Calu3 (cell line): ENCODE measurements around the gene SORBS2. TPM values are rescaled to one million over a fixed set of nuclear protein-coding genes. Genes with fewer than 3 reads are reported as not detected.
"Not testable (repeated sequence)": the region's sequence is repeated elsewhere in the genome, so short reads cannot be mapped to it uniquely, and the experiment has no call there.

Experiments used
- BruUV-seq: library from RNA; stranded (reverse); fragments of 400-500 nt; replicated peaks from 2 replicates; lab custom pipeline; 2021; lab: Mats Ljungman, UMichigan
- CTCF ChIA-PET: fragments of 300-600 bp; sonication (Branson Sonifier 250); formaldehyde crosslinking; loops from one replicate; lab custom pipeline; 2022; ENCODE audit warnings: antibody characterized with exemption; lab: Charles Lee
- DNase-seq: peaks from one replicate; pipeline ENCODE4 v3.0.0; 2022
- H3K27ac Mint-ChIP-seq: one replicate; pipeline ENCODE4 v1.8.0; 2022; ENCODE audit warnings: mixed read lengths; ENCODE audit not compliant: unreplicated experiment
- H3K27me3 Mint-ChIP-seq: one replicate; pipeline ENCODE4 v1.8.0; 2022; ENCODE audit warnings: mixed read lengths; ENCODE audit not compliant: unreplicated experiment
- H3K36me3 Mint-ChIP-seq: one replicate; pipeline ENCODE4 v1.8.0; 2022; ENCODE audit warnings: mild to moderate bottlenecking, moderate library complexity, mixed read lengths; ENCODE audit not compliant: insufficient read depth, unreplicated experiment
- H3K4me1 Mint-ChIP-seq: one replicate; pipeline ENCODE4 v1.8.0; 2022; ENCODE audit warnings: mild to moderate bottlenecking, low read depth, mixed read lengths; ENCODE audit not compliant: unreplicated experiment
- H3K4me3 Mint-ChIP-seq: one replicate; pipeline ENCODE4 v1.8.0; 2022; ENCODE audit warnings: mild to moderate bottlenecking, low read depth, moderate library complexity, mixed read lengths; ENCODE audit not compliant: unreplicated experiment
- H3K9me3 Mint-ChIP-seq: one replicate; pipeline ENCODE4 v1.8.0; 2022; ENCODE audit warnings: low read depth, mixed read lengths; ENCODE audit not compliant: unreplicated experiment
- CTCF ChIP-seq: fragments of 200-600 bp; IDR thresholded peaks from one replicate; pipeline ENCODE4 v1.8.0; 2022; ENCODE audit warnings: antibody characterized with exemption; ENCODE audit not compliant: unreplicated experiment
- intact Hi-C: fragments of 100-400 bp; cut with micrococcal nuclease; formaldehyde crosslinking; loops from one replicate; pipeline ENCODE4 v1.10.0; 2022; ENCODE audit not compliant: unreplicated experiment
- total RNA-seq: library from RNA; stranded (reverse); gene quantifications from 2 replicates; pipeline ENCODE4 v1.2.3, GENCODE V29; 2022

SORBS2 gene
- total RNA-seq, 1 experiment from 2014 or later = 52.8 TPM

GRCh38 chr4:185560316-185560715, 251.7 kb downstream of the SORBS2 start:
- Mint-ChIP-seq H3K9me3 (no peaks in the 10 kb centered on the region), H3K4me1 (peaks cover 16% of the 10 kb centered on the region), H3K4me3 (no peak overlapping the region), H3K36me3 (no peaks in the 10 kb centered on the region), H3K27me3 (no peaks in the 10 kb centered on the region), H3K27ac (peak overlapping the region; percentile 70)
- no peak for DNase-seq
- BruUV-seq = no TSS peak
- CTCF ChIA-PET = interaction anchor here (1.0 kb wide), 1 partner anchor 16 kb away, joined by 3 read pairs; no protein-coding TSS in a partner anchor
- intact Hi-C loops = no loop called here
- TF ChIP-seq CTCF = no peak

GRCh38 chr4:185559915-185560281, 252.1 kb downstream of the SORBS2 start:
- peaks cover 16% of the 10 kb centered on the region for H3K4me1 Mint-ChIP-seq
- H3K4me3 Mint-ChIP-seq = no peak overlapping the region
- BruUV-seq = no TSS peak
- no peaks in the 10 kb centered on the region for H3K27me3 Mint-ChIP-seq
- DNase-seq = peak; percentile 59
- no peak for TF ChIP-seq CTCF
- CTCF ChIA-PET = interaction anchor here (0.7 to 1.0 kb wide), 2 partner anchors 16 to 65 kb away, joined by 3 to 8 read pairs; no protein-coding TSS in a partner anchor
- intact Hi-C loops = no loop called here
- peak overlapping the region; percentile 70 for H3K27ac Mint-ChIP-seq
- H3K36me3 Mint-ChIP-seq = no peaks in the 10 kb centered on the region
- no peaks in the 10 kb centered on the region for H3K9me3 Mint-ChIP-seq

- CTCF ChIA-PET = interaction anchor here (0.7 to 1.0 kb wide), 2 partner anchors 17 to 64 kb away, joined by 3 to 8 read pairs; no protein-coding TSS in a partner anchor
- BruUV-seq, DNase-seq, H3K27me3 Mint-ChIP-seq, H3K9me3 Mint-ChIP-seq, H3K4me3 Mint-ChIP-seq, intact Hi-C loops, H3K36me3 Mint-ChIP-seq: not testable (repeated sequence)
- Mint-ChIP-seq H3K27ac (peak overlapping the region; percentile 70), H3K4me1 (peaks cover 16% of the 10 kb centered on the region)
Observed at GRCh38 chr4:185559251-185559914, 252.6 kb downstream of the SORBS2 start.

- TF ChIP-seq CTCF = no peak
- Mint-ChIP-seq H3K4me1 (peaks cover 6% of the 10 kb centered on the region), H3K4me3 (no peak overlapping the region), H3K27me3 (peaks cover 8% of the 10 kb centered on the region), H3K27ac (no peak overlapping the region), H3K9me3 (no peaks in the 10 kb centered on the region), H3K36me3 (no peaks in the 10 kb centered on the region)
- no peak for DNase-seq
- intact Hi-C loops = no loop called here
- no TSS peak for BruUV-seq
- CTCF ChIA-PET = interaction anchor here (1.2 kb wide), 1 partner anchor 12 kb away, joined by 3 read pairs; no protein-coding TSS in a partner anchor
Observed at GRCh38 chr4:185554365-185555126, 257.4 kb downstream of the SORBS2 start.
